HEK293T (cell line): Measurements from ENCODE around the gene ZBTB21.

Source experiments
- ARNT ChIP-seq: fragments of 450-650 bp; IDR thresholded peaks from 2 replicates; pipeline ENCODE4 v1.6.1; 2017; ENCODE audit warnings: mild to moderate bottlenecking
- BHLHE40 ChIP-seq: fragments of 450-650 bp; IDR thresholded peaks from 2 replicates; pipeline ENCODE4 v1.6.1; 2016; ENCODE audit warnings: mild to moderate bottlenecking, moderate library complexity, borderline replicate concordance
- CTBP1 ChIP-seq: fragments of 450-650 bp; IDR thresholded peaks from 2 replicates; pipeline ENCODE4 v1.6.1; 2016; ENCODE audit warnings: borderline replicate concordance
- FOXA1 ChIP-seq: fragments of 450-650 bp; IDR thresholded peaks from 2 replicates; pipeline ENCODE4 v1.6.1; 2016; ENCODE audit warnings: mild to moderate bottlenecking
- FOXK2 ChIP-seq: fragments of 450-650 bp; IDR thresholded peaks from 2 replicates; pipeline ENCODE4 v1.6.1; 2016; ENCODE audit warnings: mild to moderate bottlenecking
- FOXM1 ChIP-seq: fragments of 450-650 bp; IDR thresholded peaks from 2 replicates; pipeline ENCODE4 v1.6.1; 2017; ENCODE audit warnings: mild to moderate bottlenecking, borderline replicate concordance
- HDGF ChIP-seq: fragments of 450-650 bp; IDR thresholded peaks from 2 replicates; pipeline ENCODE4 v1.6.1; 2017; ENCODE audit warnings: antibody characterized with exemption, borderline replicate concordance
- L3MBTL2 ChIP-seq: fragments of 450-650 bp; conservative IDR thresholded peaks from 2 replicates; pipeline ENCODE4 v1.6.1; 2016; ENCODE audit warnings: mild to moderate bottlenecking
- NFRKB ChIP-seq: fragments of 450-650 bp; IDR thresholded peaks from 2 replicates; pipeline ENCODE4 v1.6.1; 2016; ENCODE audit warnings: mild to moderate bottlenecking, moderate library complexity
- PKNOX1 ChIP-seq: fragments of 450-650 bp; IDR thresholded peaks from 2 replicates; pipeline ENCODE4 v1.6.1; 2016
- SP1 ChIP-seq: fragments of 450-650 bp; IDR thresholded peaks from 2 replicates; pipeline ENCODE4 v1.6.1; 2017
- TARDBP ChIP-seq: fragments of 450-650 bp; IDR thresholded peaks from 2 replicates; pipeline ENCODE4 v1.6.1; 2016
- ZNF384 ChIP-seq: fragments of 450-650 bp; IDR thresholded peaks from 2 replicates; pipeline ENCODE4 v1.6.1; 2016

GRCh38 chr21:41955516-41955915 is 54.6 kb downstream of the ZBTB21 start:
- TF ChIP-seq SP1, result no peak
- TF ChIP-seq FOXA1, result no peak
- no peak for TF ChIP-seq FOXM1
- no peak for TF ChIP-seq HDGF
- no peak for TF ChIP-seq FOXK2
- no peak for TF ChIP-seq BHLHE40
- TF ChIP-seq ARNT, result no peak
- TF ChIP-seq ZNF384, result no peak
- TF ChIP-seq PKNOX1, result no peak
- no peak for TF ChIP-seq NFRKB
- no peak for TF ChIP-seq L3MBTL2
- no peak for TF ChIP-seq CTBP1
- TF ChIP-seq TARDBP, result no peak
